ENCODE measurements around the gene COPS2.

Gene COPS2

DNA sequence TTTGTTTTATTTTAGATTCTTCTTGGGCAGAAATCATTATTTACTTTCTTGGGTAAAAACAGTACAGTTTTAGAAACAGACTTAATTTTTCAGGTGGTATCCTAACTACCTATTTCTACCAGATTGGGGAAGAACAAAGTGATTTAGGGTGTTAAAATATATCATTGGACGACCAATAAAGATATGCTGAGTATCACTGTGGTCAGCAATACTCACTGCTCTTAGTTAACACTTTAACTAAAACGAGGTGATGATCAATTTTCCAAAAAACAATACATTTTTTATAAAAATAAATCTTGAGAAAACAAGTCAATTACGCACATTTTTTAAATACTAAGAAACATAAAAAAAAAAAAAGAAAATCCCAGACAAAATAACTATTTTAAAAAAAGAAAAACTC lies 3.6 kb downstream of the COPS2 start:
- ChIA-PET POLR2A (no interaction called here), CTCF (interaction anchor here (1.2 to 1.6 kb wide), 2 partner anchors 13 to 289 kb away, joined by 4 to 6 read pairs; no protein-coding TSS in a partner anchor)
- TF ChIP-seq, protein P1, sequence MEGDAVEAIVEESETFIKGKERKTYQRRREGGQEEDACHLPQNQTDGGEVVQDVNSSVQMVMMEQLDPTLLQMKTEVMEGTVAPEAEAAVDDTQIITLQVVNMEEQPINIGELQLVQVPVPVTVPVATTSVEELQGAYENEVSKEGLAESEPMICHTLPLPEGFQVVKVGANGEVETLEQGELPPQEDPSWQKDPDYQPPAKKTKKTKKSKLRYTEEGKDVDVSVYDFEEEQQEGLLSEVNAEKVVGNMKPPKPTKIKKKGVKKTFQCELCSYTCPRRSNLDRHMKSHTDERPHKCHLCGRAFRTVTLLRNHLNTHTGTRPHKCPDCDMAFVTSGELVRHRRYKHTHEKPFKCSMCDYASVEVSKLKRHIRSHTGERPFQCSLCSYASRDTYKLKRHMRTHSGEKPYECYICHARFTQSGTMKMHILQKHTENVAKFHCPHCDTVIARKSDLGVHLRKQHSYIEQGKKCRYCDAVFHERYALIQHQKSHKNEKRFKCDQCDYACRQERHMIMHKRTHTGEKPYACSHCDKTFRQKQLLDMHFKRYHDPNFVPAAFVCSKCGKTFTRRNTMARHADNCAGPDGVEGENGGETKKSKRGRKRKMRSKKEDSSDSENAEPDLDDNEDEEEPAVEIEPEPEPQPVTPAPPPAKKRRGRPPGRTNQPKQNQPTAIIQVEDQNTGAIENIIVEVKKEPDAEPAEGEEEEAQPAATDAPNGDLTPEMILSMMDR (IDR thresholded peaks at IDR 0.05; ENCODE audit: control extremely low read depth, extremely low read depth, low read depth, missing control alignments) = no peak
- no peak for DNase-seq (ENCODE audit: extremely low spot score)

DNA sequence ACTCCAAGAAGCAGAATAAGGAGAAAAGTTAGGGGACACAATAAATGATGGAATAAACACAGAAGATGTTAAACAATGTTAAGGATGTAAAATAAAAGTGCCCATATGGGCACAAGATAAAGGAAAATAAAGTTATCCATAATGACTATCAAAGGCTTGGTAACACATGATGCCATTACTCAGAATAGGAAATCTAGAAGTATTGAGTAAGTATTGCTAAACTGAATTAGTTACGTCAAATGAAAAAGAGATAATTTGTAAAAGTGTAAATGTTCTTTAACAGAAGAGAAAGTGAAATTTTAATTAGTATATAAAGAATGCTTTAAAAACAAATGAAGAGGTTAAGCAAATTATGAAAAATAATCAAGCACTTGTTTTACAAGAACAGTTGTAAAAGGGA lies 6.7 kb downstream of the COPS2 start:
- TF ChIP-seq, protein P1 (IDR thresholded peaks at IDR 0.05; ENCODE audit: control extremely low read depth, extremely low read depth, low read depth, missing control alignments) = no peak
- CTCF ChIA-PET = interaction anchor here (3.3 kb wide), 1 partner anchor 10 kb away, joined by 15 read pairs; no protein-coding TSS in a partner anchor
- POLR2A ChIA-PET = no interaction called here
- no peak for DNase-seq (ENCODE audit: extremely low spot score)

DNA sequence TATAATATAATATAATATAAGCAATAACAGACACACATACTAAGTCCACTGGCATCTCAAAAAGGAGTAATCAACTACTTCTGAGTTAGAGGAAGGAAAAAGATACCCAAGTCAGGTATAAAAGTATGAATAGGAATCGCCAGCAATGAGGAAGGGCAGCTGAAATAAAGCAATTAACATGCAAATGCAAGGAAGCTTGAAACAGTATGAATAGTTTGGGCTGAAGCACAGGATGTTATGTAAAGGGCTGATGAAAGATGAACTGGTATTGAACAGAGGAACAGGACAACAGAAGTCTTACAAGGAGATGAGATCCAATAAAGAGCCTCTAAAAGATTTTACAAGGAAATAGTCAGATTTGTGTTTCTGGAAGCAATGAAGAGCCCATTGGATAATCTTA lies 7.1 kb downstream of the COPS2 start:
- POLR2A ChIA-PET = no interaction called here
- CTCF ChIA-PET = interaction anchor here (3.3 kb wide), 1 partner anchor 10 kb away, joined by 15 read pairs; no protein-coding TSS in a partner anchor
- DNase-seq (ENCODE audit: extremely low spot score) = no peak
- TF ChIP-seq, protein P1 (IDR thresholded peaks at IDR 0.05; ENCODE audit: control extremely low read depth, extremely low read depth, low read depth, missing control alignments) = no peak

GRCh38 chr15:49145651-49146609 lies 9.5 kb downstream of the COPS2 start:
- peak; percentile 24 for DNase-seq (ENCODE audit: extremely low spot score)
- ChIA-PET POLR2A (no interaction called here), CTCF (interaction anchor here (0.8 to 3.3 kb wide), 10 partner anchors 8 to 284 kb away, joined by 3 to 15 read pairs (median 6); partner anchors contain the start of genes COPS2 and SECISBP2L)
- TF ChIP-seq, protein P1 (IDR thresholded peaks at IDR 0.05; ENCODE audit: control extremely low read depth, extremely low read depth, low read depth, missing control alignments) = peak; percentile 50

DNA sequence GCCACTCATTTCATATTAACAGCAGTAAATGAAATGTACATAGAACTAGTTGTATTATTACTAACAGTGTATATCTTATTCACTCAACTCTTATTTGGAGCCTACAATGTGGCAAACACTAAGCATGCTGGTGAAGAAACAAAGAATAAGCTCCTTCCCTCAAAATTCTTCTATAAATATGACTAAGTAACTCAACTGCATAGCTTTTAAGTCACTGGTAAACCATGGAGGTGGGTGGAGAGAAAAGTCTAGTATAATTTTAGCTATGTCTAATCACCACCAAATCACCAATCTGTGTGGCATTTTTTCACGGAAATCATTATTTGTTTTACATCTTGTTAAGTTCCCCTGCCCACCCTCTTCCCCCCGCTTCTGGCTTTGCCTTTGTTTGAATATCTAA lies 17.5 kb downstream of the COPS2 start:
- ChIA-PET CTCF (interaction anchor here (1.4 to 3.1 kb wide), 6 partner anchors 8 to 276 kb away, joined by 3 to 15 read pairs (median 7); no protein-coding TSS in a partner anchor), POLR2A (no interaction called here)
- TF ChIP-seq, protein P1 (IDR thresholded peaks at IDR 0.05; ENCODE audit: control extremely low read depth, extremely low read depth, low read depth, missing control alignments) = no peak
- DNase-seq (ENCODE audit: extremely low spot score) = no peak

GRCh38 chr15:49135911-49136310 lies 19.5 kb downstream of the COPS2 start:
- POLR2A ChIA-PET = no interaction called here
- CTCF ChIA-PET = interaction anchor here (1.0 kb wide), 1 partner anchor 18 kb away, joined by 3 read pairs; no protein-coding TSS in a partner anchor
- TF ChIP-seq, protein P1 (IDR thresholded peaks at IDR 0.05; ENCODE audit: control extremely low read depth, extremely low read depth, low read depth, missing control alignments) = no peak
- no peak for DNase-seq (ENCODE audit: extremely low spot score)

All from GM10248 (cell line).